Measurements from ENCODE around the gene UQCC2. TPM values are rescaled to one million over a fixed set of nuclear protein-coding genes. Genes with fewer than 3 reads are reported as not detected.

Gene UQCC2
- 100 to 1,000 TPM; 108 to 142 (median 110) TPM for total RNA-seq

GRCh38 chr6:33711140-33712129, at the start of gene UQCC2:
TSS of gene UQCC2 (minus strand) at chr6:33711700. CDS start at chr6:33711686, 14 bp downstream.
- Mint-ChIP-seq H3K9me3 (no peaks in the 10 kb centered on the region), H3K4me1 (ENCODE audit: low read depth) (peaks cover 35% of the 10 kb centered on the region), H3K27me3 (ENCODE audit: low read depth) (no peaks in the 10 kb centered on the region), H3K4me3 (peak within 1 kb of the TSS; percentile 98), H3K36me3 (ENCODE audit: insufficient read depth) (peaks cover 26% of the 10 kb centered on the region)
- DNase-seq (peak; percentile 97), ATAC-seq (peak; percentile 96 to 97)

- ATAC-seq (no peak), DNase-seq (no peak)
- Mint-ChIP-seq H3K4me3 (no peak overlapping the region), H3K4me1 (ENCODE audit: low read depth) (no peaks in the 10 kb centered on the region), H3K27me3 (ENCODE audit: low read depth) (peaks cover 5% of the 10 kb centered on the region), H3K36me3 (ENCODE audit: insufficient read depth) (no peaks in the 10 kb centered on the region), H3K9me3 (no peaks in the 10 kb centered on the region)
These were observed 48.6 kb upstream of the UQCC2 start for GRCh38 chr6:33759887-33760629.

GRCh38 chr6:33758815-33759216, 47.3 kb upstream of the UQCC2 start:
- ATAC-seq (no peak), DNase-seq (no peak)
- peaks cover 3% of the 10 kb centered on the region for H3K27me3 Mint-ChIP-seq (ENCODE audit: low read depth)
- no peaks in the 10 kb centered on the region for H3K4me1 Mint-ChIP-seq (ENCODE audit: low read depth)
- no peaks in the 10 kb centered on the region for H3K9me3 Mint-ChIP-seq
- H3K4me3 Mint-ChIP-seq, result no peak overlapping the region
- H3K36me3 Mint-ChIP-seq (ENCODE audit: insufficient read depth), result no peaks in the 10 kb centered on the region

- Mint-ChIP-seq H3K4me1 (ENCODE audit: low read depth) (no peaks in the 10 kb centered on the region), H3K4me3 (no peak overlapping the region)
- ATAC-seq, result no peak
These were observed 46.4 kb upstream of the UQCC2 start for GRCh38 chr6:33757906-33758305.

GRCh38 chr6:33757113-33757512, 45.6 kb upstream of the UQCC2 start:
- Mint-ChIP-seq H3K36me3 (ENCODE audit: insufficient read depth) (no peaks in the 10 kb centered on the region), H3K27me3 (ENCODE audit: low read depth) (peaks cover under 1% of the 10 kb centered on the region), H3K4me1 (ENCODE audit: low read depth) (no peaks in the 10 kb centered on the region), H3K9me3 (no peaks in the 10 kb centered on the region), H3K4me3 (no peak overlapping the region)
- DNase-seq (no peak), ATAC-seq (no peak)

More at GRCh38 chr6:33757906-33758305, 46.4 kb upstream of the UQCC2 start:
- no peaks in the 10 kb centered on the region for H3K9me3 Mint-ChIP-seq
- no peaks in the 10 kb centered on the region for H3K36me3 Mint-ChIP-seq (ENCODE audit: insufficient read depth)
- DNase-seq, result no peak
- H3K27me3 Mint-ChIP-seq (ENCODE audit: low read depth), result peaks cover 3% of the 10 kb centered on the region

- ATAC-seq (no peak), DNase-seq (no peak)
- Mint-ChIP-seq H3K4me1 (ENCODE audit: low read depth) (no peaks in the 10 kb centered on the region), H3K36me3 (ENCODE audit: insufficient read depth) (no peaks in the 10 kb centered on the region), H3K27me3 (ENCODE audit: low read depth) (no peaks in the 10 kb centered on the region), H3K4me3 (no peak overlapping the region), H3K9me3 (no peaks in the 10 kb centered on the region)
These were observed 44.9 kb upstream of the UQCC2 start for GRCh38 chr6:33756211-33756954.

GRCh38 chr6:33755070-33755869, 43.8 kb upstream of the UQCC2 start:
- DNase-seq (no peak), ATAC-seq (no peak)
- Mint-ChIP-seq H3K4me3 (no peak overlapping the region), H3K9me3 (no peaks in the 10 kb centered on the region), H3K27me3 (ENCODE audit: low read depth) (no peaks in the 10 kb centered on the region), H3K4me1 (ENCODE audit: low read depth) (no peaks in the 10 kb centered on the region), H3K36me3 (ENCODE audit: insufficient read depth) (no peaks in the 10 kb centered on the region)

- no peaks in the 10 kb centered on the region for H3K4me1 Mint-ChIP-seq (ENCODE audit: low read depth)
- no peak for ATAC-seq
These were observed 42.7 kb upstream of the UQCC2 start for GRCh38 chr6:33754222-33754621.

GRCh38 chr6:33752646-33753015, 41.1 kb upstream of the UQCC2 start:
- DNase-seq (no peak), ATAC-seq (no peak)
- no peaks in the 10 kb centered on the region for H3K9me3 Mint-ChIP-seq
- H3K4me3 Mint-ChIP-seq, result no peak overlapping the region
- no peaks in the 10 kb centered on the region for H3K4me1 Mint-ChIP-seq (ENCODE audit: low read depth)
- no peaks in the 10 kb centered on the region for H3K36me3 Mint-ChIP-seq (ENCODE audit: insufficient read depth)
- no peaks in the 10 kb centered on the region for H3K27me3 Mint-ChIP-seq (ENCODE audit: low read depth)

More at GRCh38 chr6:33754222-33754621, 42.7 kb upstream of the UQCC2 start:
- no peaks in the 10 kb centered on the region for H3K27me3 Mint-ChIP-seq (ENCODE audit: low read depth)
- DNase-seq, result no peak
- no peaks in the 10 kb centered on the region for H3K36me3 Mint-ChIP-seq (ENCODE audit: insufficient read depth)
- no peaks in the 10 kb centered on the region for H3K9me3 Mint-ChIP-seq
- H3K4me3 Mint-ChIP-seq, result no peak overlapping the region

GRCh38 chr6:33751771-33752645, 40.5 kb upstream of the UQCC2 start:
- no peak overlapping the region for H3K4me3 Mint-ChIP-seq
- H3K27me3 Mint-ChIP-seq (ENCODE audit: low read depth), result peaks cover 3% of the 10 kb centered on the region
- ATAC-seq (no peak), DNase-seq (no peak)
- H3K36me3 Mint-ChIP-seq (ENCODE audit: insufficient read depth), result no peaks in the 10 kb centered on the region
- H3K9me3 Mint-ChIP-seq, result no peaks in the 10 kb centered on the region
- H3K4me1 Mint-ChIP-seq (ENCODE audit: low read depth), result no peaks in the 10 kb centered on the region

- DNase-seq (no peak), ATAC-seq (no peak)
- no peak overlapping the region for H3K4me3 Mint-ChIP-seq
- peaks cover 3% of the 10 kb centered on the region for H3K27me3 Mint-ChIP-seq (ENCODE audit: low read depth)
- no peaks in the 10 kb centered on the region for H3K9me3 Mint-ChIP-seq
- H3K36me3 Mint-ChIP-seq (ENCODE audit: insufficient read depth), result no peaks in the 10 kb centered on the region
- H3K4me1 Mint-ChIP-seq (ENCODE audit: low read depth), result no peaks in the 10 kb centered on the region
These were observed 38.9 kb upstream of the UQCC2 start for GRCh38 chr6:33750244-33750991.

- DNase-seq, result no peak
- H3K27me3 Mint-ChIP-seq (ENCODE audit: low read depth), result peaks cover 3% of the 10 kb centered on the region
- ATAC-seq, result no peak
- H3K36me3 Mint-ChIP-seq (ENCODE audit: insufficient read depth), result no peaks in the 10 kb centered on the region
- H3K4me3 Mint-ChIP-seq, result no peak overlapping the region
- peaks cover under 1% of the 10 kb centered on the region for H3K4me1 Mint-ChIP-seq (ENCODE audit: low read depth)
- no peaks in the 10 kb centered on the region for H3K9me3 Mint-ChIP-seq
These were observed 37.9 kb upstream of the UQCC2 start for GRCh38 chr6:33749401-33749800.
